GM12878 (cell line): ENCODE measurements around the gene ATG3. TPM values are rescaled to one million over a fixed set of nuclear protein-coding genes. Genes with fewer than 3 reads are reported as not detected.

Source experiments
- ATAC-seq: fragments of 200-7000 bp; cut with Tn5 transposase; 3 replicates; pipeline ENCODE4 v1.9.1; 2020; ENCODE audit warnings: mild to moderate bottlenecking, moderate library complexity
- BruUV-seq: library from RNA; stranded (reverse); fragments of 400-500 nt; replicated peaks from 2 replicates; lab custom pipeline; 2021; lab: Mats Ljungman, UMichigan
- CTCF ChIA-PET: fragments of 300-600 bp; sonication (Branson Sonifier 250); formaldehyde crosslinking; extraction: SDS; loops from one replicate; lab custom pipeline; 2021; ENCODE audit warnings: inconsistent platforms; lab: Yijun Ruan, JAX
- POLR2A ChIA-PET: fragments of 350-600 bp; formaldehyde crosslinking; extraction: SDS; loops from one replicate; lab custom pipeline; 2021; ENCODE audit warnings: inconsistent platforms; lab: Charles Lee
- RAD21 ChIA-PET: fragments of 300-600 bp; sonication (Branson Sonifier 250); formaldehyde crosslinking; loops from one replicate; lab custom pipeline; 2023; ENCODE audit warnings: antibody characterized with exemption; ENCODE audit not compliant: unreplicated experiment; lab: Charles Lee
- SMC1A ChIA-PET: fragments of 300-600 bp; sonication (Branson Sonifier 250); formaldehyde crosslinking; loops from one replicate; lab custom pipeline; 2023; ENCODE audit not compliant: unreplicated experiment, uncharacterized antibody; lab: Charles Lee
- DNase-seq: peaks from one replicate; pipeline ENCODE4 v3.0.0-alpha.2; 2011; ENCODE audit warnings: low read depth, low spot score
- FAIRE-seq: peaks from 3 replicates; lab custom pipeline; 2011; peaks lifted over from hg19 to GRCh38; lab: Jason Lieb, UNC
- H2AFZ ChIP-seq: 2 replicates; pipeline ENCODE4 v1.6.0; 2011; ENCODE audit warnings: low read depth, low read length, control low read depth; ENCODE audit not compliant: control insufficient read depth
- H3K27ac ChIP-seq: 2 replicates; pipeline ENCODE4 v1.5.1; 2011; ENCODE audit warnings: control low read depth; ENCODE audit not compliant: control insufficient read depth, insufficient read depth
- H3K27me3 ChIP-seq, 2 experiments: replicated peaks in 1 of 2; 2 replicates each; pipeline versions ENCODE4 v1.6.0 to v1.6.1; 2011; ENCODE audit warnings: low read length in 1 of 2; ENCODE audit not compliant: control insufficient read depth in 2 of 2, insufficient read depth in 2 of 2
- H3K36me3 ChIP-seq, 2 experiments: 2 replicates each; pipeline ENCODE4 v1.5.1; 2011; ENCODE audit warnings: low read length in 1 of 2; ENCODE audit not compliant: control insufficient read depth in 2 of 2, insufficient read depth in 2 of 2
- H3K4me1 ChIP-seq: 2 replicates; pipeline ENCODE4 v1.6.1; 2011; ENCODE audit warnings: mild to moderate bottlenecking, low read length, moderate library complexity, mixed read lengths; ENCODE audit not compliant: control insufficient read depth, insufficient read depth
- H3K4me2 ChIP-seq: 2 replicates; pipeline ENCODE4 v1.6.0; 2011; ENCODE audit warnings: control low read depth; ENCODE audit not compliant: control insufficient read depth, insufficient read depth
- H3K4me3 ChIP-seq: fragments of 200-600 bp; sonication (generic); 2 replicates; pipeline ENCODE4 v1.5.1; 2016
- H3K79me2 ChIP-seq: 2 replicates; pipeline ENCODE4 v1.6.0; 2011; ENCODE audit warnings: low read length; ENCODE audit not compliant: control insufficient read depth, insufficient read depth
- H3K9ac ChIP-seq: 2 replicates; pipeline ENCODE4 v1.8.0; 2011; ENCODE audit warnings: low read length, control low read depth, mixed read lengths; ENCODE audit not compliant: control insufficient read depth, insufficient read depth
- H3K9me3 ChIP-seq: replicated peaks from 3 replicates; pipeline ENCODE4 v1.5.1; 2011; ENCODE audit warnings: mild to moderate bottlenecking, low read length; ENCODE audit not compliant: control insufficient read depth, insufficient read depth
- H4K20me1 ChIP-seq: 2 replicates; pipeline ENCODE4 v1.6.0; 2011; ENCODE audit not compliant: control insufficient read depth, insufficient read depth
- CREM ChIP-seq: IDR thresholded peaks from 2 replicates; pipeline ENCODE4 v1.6.1; 2014; ENCODE audit warnings: antibody characterized with exemption, low read depth
- ETV6 ChIP-seq, 2 experiments: fragments of 450-650 bp in 1 of 2; IDR thresholded peaks in 1 of 2; conservative IDR thresholded peaks in 1 of 2; 2 replicates each; pipeline ENCODE4 v1.6.1; 2014; ENCODE audit warnings: antibody characterized with exemption in 1 of 2, borderline replicate concordance in 1 of 2, low read depth in 1 of 2, mild to moderate bottlenecking in 1 of 2, moderate library complexity in 1 of 2
- EZH2 ChIP-seq: IDR thresholded peaks from 2 replicates; pipeline ENCODE4 v1.6.1; 2012; ENCODE audit warnings: low read depth, mild to moderate bottlenecking, control low read depth, inconsistent platforms, low read length, borderline replicate concordance; ENCODE audit not compliant: control insufficient read depth
- FOXM1 ChIP-seq: IDR thresholded peaks from 2 replicates; pipeline ENCODE4 v1.6.1; 2012; ENCODE audit warnings: low read depth, mild to moderate bottlenecking, inconsistent platforms, low read length, moderate library complexity
- IKZF2 ChIP-seq, 2 experiments: fragments of 450-650 bp; IDR thresholded peaks; 2 replicates each; pipeline ENCODE4 v1.6.1; 2017; ENCODE audit warnings: mild to moderate bottlenecking in 2 of 2, moderate library complexity in 2 of 2
- JUND ChIP-seq: IDR thresholded peaks from 2 replicates; pipeline ENCODE4 v1.6.1; 2012; ENCODE audit warnings: low read depth, mild to moderate bottlenecking, low read length, improper control_type of control experiment, moderate library complexity
- MAX ChIP-seq: IDR thresholded peaks from 2 replicates; pipeline ENCODE4 v1.6.1; 2012; ENCODE audit warnings: low read depth, low read length, improper control_type of control experiment
- MLLT1 ChIP-seq: fragments of 450-650 bp; IDR thresholded peaks from 2 replicates; pipeline ENCODE4 v1.6.1; 2016; ENCODE audit warnings: mild to moderate bottlenecking
- MTA2 ChIP-seq: fragments of 450-650 bp; IDR thresholded peaks from 2 replicates; pipeline ENCODE4 v1.6.1; 2016; ENCODE audit warnings: low read depth, mild to moderate bottlenecking, moderate library complexity
- MXI1 ChIP-seq: fragments of 150-350 bp; IDR thresholded peaks from 2 replicates; pipeline ENCODE4 v1.6.1; 2011; ENCODE audit warnings: low read depth, mild to moderate bottlenecking, inconsistent platforms, low read length, improper control_type of control experiment
- NFYA ChIP-seq: IDR thresholded peaks from 2 replicates; pipeline ENCODE4 v1.6.1; 2011; ENCODE audit warnings: low read depth, mild to moderate bottlenecking, low read length, improper control_type of control experiment, borderline replicate concordance
- RUNX3 ChIP-seq: IDR thresholded peaks from 2 replicates; pipeline ENCODE4 v1.6.1; 2012; ENCODE audit warnings: low read length, inconsistent platforms
- SUPT20H ChIP-seq: IDR thresholded peaks from 2 replicates; pipeline ENCODE4 v1.6.1; 2011; ENCODE audit warnings: low read depth, mild to moderate bottlenecking, low read length, moderate library complexity, borderline replicate concordance; ENCODE audit not compliant: control insufficient read depth
- YBX1 ChIP-seq: fragments of 450-650 bp; IDR thresholded peaks from 2 replicates; pipeline ENCODE4 v1.6.1; 2016; ENCODE audit warnings: antibody characterized with exemption
- WGBS: methylation state at CpG from one replicate; pipeline ENCODE4 v1.1.6; 2016; ENCODE audit warnings: low lambda C conversion rate; ENCODE audit not compliant: insufficient replicate concordance, insufficient coverage; ENCODE audit errors: missing lambda C conversion rate; 5-methylcytosine and 5-hydroxymethylcytosine counted together
- in situ Hi-C: fragments of 300-500 bp; cut with MboI; formaldehyde crosslinking; loops from 9 replicates; pipeline ENCODE4 v1.14.3; 2018; ENCODE audit warnings: mixed read lengths
- intact Hi-C: fragments of 100-400 bp; cut with micrococcal nuclease; formaldehyde crosslinking; loops from one replicate; pipeline ENCODE4 v1.14.2; 2022; ENCODE audit not compliant: unreplicated experiment
- polyA plus RNA-seq, 11 experiments: library from polyadenylated mRNA; depleted of rRNA in 4 of 11; unstranded in 6 of 11; stranded (reverse) in 5 of 11; fragments of >200 nt; fragmentation: Nextera tagmentation in 4 of 11; fragmentation: Illumina TruSeq in 1 of 11; extraction: Ambion mirVana in 4 of 11; extraction: Trizol in 1 of 11; gene quantifications; 1 replicate in 1 of 11; 2 replicates in 10 of 11; pipeline versions ENCODE4 v1.2.1 to v1.2.3, GENCODE V29; 2011 to 2016; ENCODE audit warnings: inconsistent platforms in 2 of 11, missing spikeins in 2 of 11, low read depth in 1 of 11
- total RNA-seq, 4 experiments: library from RNA; depleted of rRNA in 3 of 4; stranded (reverse); fragments of >200 nt in 3 of 4; fragmentation: Illumina TruSeq in 1 of 4; extraction: Trizol in 1 of 4; gene quantifications; 2 replicates each; pipeline versions ENCODE4 v1.2.1 to v1.2.3, GENCODE V29; 2013 to 2021

Gene ATG3
- total and polyA plus RNA-seq, 10 of the 15 experiments (the other 5 are each of a cell fraction or from before 2014, with no cell fraction given): 49.8 to 97.0 (median 63.6) TPM

- Histone ChIP-seq H3K27me3 (no peaks in the 10 kb centered on the region), H3K36me3 (peaks cover 0 to 22% of the 10 kb centered on the region in 2 experiments; a peak in 3 of 4 replicates), H3K4me1 (peaks cover 31% of the 10 kb centered on the region), H3K27ac (peak overlapping the region; percentile 32), H3K4me2 (peak overlapping the region; percentile 3), H3K79me2 (peaks cover 93% of the 10 kb centered on the region), H3K4me3 (0 out of 2 replicates have a peak overlapping the region, but pooled peaks have one; percentile 3), H2AFZ (no peak overlapping the region), H3K9ac (no peak overlapping the region), H3K9me3 (peaks cover 20% of the 10 kb centered on the region), H4K20me1 (no peaks in the 10 kb centered on the region)
- no TSS peak for BruUV-seq
- no peak for FAIRE-seq
- peak; percentile 63 for TF ChIP-seq RUNX3
- no peak for TF ChIP-seq MXI1
- TF ChIP-seq NFYA: no peak
- DNase-seq: no peak
- in situ Hi-C loops: no loop called here
- intact Hi-C loops: loop anchor here (5.0 kb wide), 1 partner anchor 33 kb away; no protein-coding TSS in a partner anchor
- CTCF ChIA-PET: interaction anchor here (0.9 to 1.5 kb wide), 3 partner anchors 13 to 30 kb away, joined by 3 to 4 read pairs (median 3); no protein-coding TSS in a partner anchor
- 96% methylated on average over 4 of the region's 4 CpGs for WGBS
- ATAC-seq: peak; percentile 14
- SMC1A ChIA-PET: interaction anchor here (0.9 to 2.2 kb wide), 13 partner anchors 13 to 151 kb away, joined by 3 to 7 read pairs (median 4); partner anchors contain the start of genes BTLA and CD200
- RAD21 ChIA-PET: no interaction called here
- POLR2A ChIA-PET: interaction anchor here (1.1 to 1.5 kb wide), 5 partner anchors 9 to 30 kb away, joined by 3 to 4 read pairs (median 3); no protein-coding TSS in a partner anchor
Measured at GRCh38 chr3:112484352-112484751, 77.4 kb downstream of the ATG3 start.

- ChIA-PET POLR2A (interaction anchor here (1.5 kb wide), 2 partner anchors 13 to 17 kb away, joined by 3 to 4 read pairs; no protein-coding TSS in a partner anchor), CTCF (interaction anchor here (0.9 to 1.5 kb wide), 2 partner anchors 14 to 19 kb away, joined by 3 read pairs; no protein-coding TSS in a partner anchor), SMC1A (interaction anchor here (1.0 to 1.9 kb wide), 7 partner anchors 10 to 150 kb away, joined by 3 to 8 read pairs (median 4); partner anchors contain the start of genes BTLA and CD200), RAD21 (interaction anchor here (0.8 to 1.3 kb wide), 2 partner anchors 16 to 371 kb away, joined by 3 to 4 read pairs; no protein-coding TSS in a partner anchor)
- peaks cover 0 to 28% of the 10 kb centered on the region in 2 experiments; a peak in 3 of 4 replicates for H3K36me3 ChIP-seq
- no TSS peak for BruUV-seq
- peak; percentile 45 for ATAC-seq
- peak overlapping the region; percentile 59 for H3K4me2 ChIP-seq
- H3K4me3 ChIP-seq: no peak overlapping the region
- H2AFZ ChIP-seq: no peak overlapping the region
- DNase-seq: no peak
- H3K4me1 ChIP-seq: peaks cover 30% of the 10 kb centered on the region
- peaks cover 91% of the 10 kb centered on the region for H3K79me2 ChIP-seq
- in situ Hi-C loops: no loop called here
- no peaks in the 10 kb centered on the region for H3K27me3 ChIP-seq
- WGBS: 4% methylated on average over 1 of the region's 1 CpG
- FAIRE-seq: peak; percentile 18
- intact Hi-C loops: loop anchor here (5.0 kb wide), 1 partner anchor 35 kb away; no protein-coding TSS in a partner anchor
- H3K27ac ChIP-seq: peak overlapping the region; percentile 58; the same call in 1 of the 2 replicates
- peaks cover 18% of the 10 kb centered on the region for H3K9me3 ChIP-seq
- peak overlapping the region; percentile 24; the same call in 1 of the 2 replicates for H3K9ac ChIP-seq
- H4K20me1 ChIP-seq: no peaks in the 10 kb centered on the region
- TF ChIP-seq YBX1 (no peak), CREM (no peak), ETV6 (conservative IDR thresholded peaks at IDR 0.05 in 1 of 2, IDR thresholded peaks at IDR 0.05 in 1 of 2; ENCODE audit: borderline replicate concordance in 1 of 2, low read depth in 1 of 2) (0 out of 4 replicates have a peak, but pooled peaks of 1 of the 2 experiments have one; percentile 13), MTA2 (no peak), MAX (no peak), IKZF2 (IDR thresholded peaks at IDR 0.05) (peak in 1 of 2 experiments; percentile 14; a peak in 2 of 4 replicates), JUND (no peak), SUPT20H (no peak), EZH2 (no peak), MLLT1 (no peak), FOXM1 (peak; percentile 33; the same call in 1 of the 2 replicates)
Measured at GRCh38 chr3:112482675-112483074, 79.1 kb downstream of the ATG3 start.
